Lower leg skin (tissue), 3 donors: ENCODE measurements around the gene LTBP4.

Experiments used
- CTCF ChIP-seq, 3 donors: fragments of 450-650 bp; IDR thresholded peaks; one replicate each; pipeline ENCODE4 v1.5.1; 2016; ENCODE audit warnings: antibody characterized with exemption in 3 of 3, mild to moderate bottlenecking in 3 of 3, moderate library complexity in 2 of 3
- POLR2A ChIP-seq, 2 donors: fragments of 450-650 bp; IDR thresholded peaks; one replicate each; pipeline ENCODE4 v1.6.1; 2016 to 2017; ENCODE audit warnings: antibody characterized with exemption in 2 of 2, mild to moderate bottlenecking in 1 of 2, moderate library complexity in 1 of 2

DNA sequence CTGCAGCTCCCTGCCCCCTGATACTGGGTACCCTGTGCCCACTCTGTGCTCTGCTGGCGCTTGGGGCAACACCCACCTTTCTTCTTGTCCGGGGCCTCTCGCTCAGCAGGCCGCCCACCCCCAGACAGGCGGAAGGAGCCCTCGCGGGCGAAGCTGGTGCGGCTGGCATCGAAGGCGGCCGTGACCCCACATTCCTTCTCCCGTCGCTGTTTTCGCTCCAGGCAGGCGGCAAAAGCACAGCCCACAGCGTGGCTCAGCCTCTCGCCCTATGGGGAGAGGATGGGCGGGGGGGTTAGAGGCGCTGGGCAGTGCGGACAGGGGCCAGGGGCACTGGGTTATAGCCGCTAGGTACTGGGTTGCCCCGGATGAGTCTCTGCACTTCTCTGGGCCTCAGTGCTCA is 76.0 kb downstream of the LTBP4 start:
- TF ChIP-seq CTCF (IDR thresholded peaks at IDR 0.05): no peak
- TF ChIP-seq POLR2A (IDR thresholded peaks at IDR 0.05): no peak
